SW480 (cell line): ENCODE data around the gene KCNMA1.

ENCODE experiments used
- DNase-seq: peaks from one replicate; pipeline ENCODE4 v3.0.0-alpha.2; 2016; ENCODE audit warnings: low spot score

Gene KCNMA1

DNA sequence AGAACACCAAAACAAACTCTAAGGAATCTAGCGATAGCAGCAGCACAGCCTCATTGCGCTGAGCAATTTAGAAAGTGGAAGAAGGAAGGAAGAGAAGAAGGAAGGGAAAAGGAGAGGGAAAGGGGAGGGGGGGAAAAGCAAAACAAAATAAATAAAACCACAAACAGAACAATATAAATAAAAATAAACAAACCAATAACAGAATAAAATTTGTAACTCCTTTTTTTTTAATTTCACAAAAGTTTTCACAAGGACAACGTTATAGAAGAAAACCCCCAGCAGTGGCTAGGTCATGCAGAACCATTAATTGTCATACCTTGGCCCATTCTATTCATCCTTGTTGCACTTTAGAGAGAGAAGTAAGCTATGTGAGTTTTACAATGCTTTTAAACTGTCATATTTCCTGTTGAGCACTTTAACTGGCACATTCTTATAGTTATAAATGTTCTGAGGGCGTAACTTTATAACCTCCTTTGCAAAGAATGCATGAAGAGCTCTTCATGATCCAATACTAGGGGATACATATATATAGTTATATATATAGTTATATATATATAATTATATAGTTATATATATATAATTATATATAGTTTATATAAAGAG lies 752.8 kb downstream of the KCNMA1 start:
- DNase-seq = no peak

DNA sequence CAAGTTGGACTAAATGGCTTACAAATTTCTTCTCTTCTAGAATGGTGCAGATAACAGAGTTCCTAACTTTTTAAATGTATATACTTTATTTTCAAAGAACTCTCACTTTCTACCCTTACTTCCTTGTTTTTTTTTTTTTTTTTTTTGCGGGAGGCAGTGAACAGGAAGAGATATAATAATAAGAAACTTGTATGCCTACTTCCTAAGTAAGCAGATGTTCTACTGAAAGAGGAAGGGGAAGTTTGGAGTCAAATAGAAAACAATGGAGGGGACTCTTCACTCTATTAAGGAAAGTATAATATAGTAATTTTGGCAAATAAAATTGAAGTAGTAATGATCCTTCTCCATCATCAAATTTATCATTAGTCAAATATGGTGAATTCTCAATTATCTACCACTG lies 754.0 kb downstream of the KCNMA1 start:
- DNase-seq = no peak

DNA sequence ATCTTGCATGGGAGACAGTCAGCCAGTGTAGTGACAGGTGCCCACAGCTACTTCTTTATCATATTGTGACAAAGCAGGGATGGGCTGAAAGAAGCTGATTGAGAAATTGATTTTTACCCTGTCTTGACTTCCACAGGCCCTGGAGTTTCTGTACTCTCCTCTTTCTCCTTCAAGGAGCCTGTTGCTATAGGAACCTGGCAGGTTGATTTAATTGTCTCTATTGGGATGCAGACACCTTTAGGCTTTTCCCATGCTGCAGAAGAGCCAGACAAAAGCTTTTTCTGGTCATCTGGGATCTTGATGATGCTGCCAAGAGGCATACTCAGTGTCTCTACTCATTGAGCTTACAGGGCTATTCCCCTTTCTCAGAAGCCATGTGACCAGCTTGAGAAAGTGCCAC lies 754.8 kb downstream of the KCNMA1 start:
- no peak for DNase-seq

DNA sequence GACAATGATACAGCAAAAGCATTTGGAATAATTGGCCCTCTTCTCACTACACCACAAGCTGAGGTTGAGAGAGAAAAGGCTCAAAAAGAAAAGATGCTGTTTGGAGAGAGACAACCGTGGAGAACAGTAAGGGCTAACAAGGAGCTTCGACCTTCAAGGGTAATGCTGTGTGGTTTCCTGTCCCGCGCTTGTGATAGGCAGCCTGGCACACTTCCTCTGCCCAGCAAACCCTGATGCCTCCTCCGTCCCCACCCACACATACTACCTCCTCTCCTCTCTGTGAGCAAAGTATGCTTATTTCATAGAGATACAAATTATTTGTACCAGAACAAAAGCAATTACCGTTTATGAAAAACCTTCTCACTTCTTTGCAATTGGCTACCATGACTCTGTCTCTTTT lies 755.4 kb downstream of the KCNMA1 start:
- DNase-seq = no peak

DNA sequence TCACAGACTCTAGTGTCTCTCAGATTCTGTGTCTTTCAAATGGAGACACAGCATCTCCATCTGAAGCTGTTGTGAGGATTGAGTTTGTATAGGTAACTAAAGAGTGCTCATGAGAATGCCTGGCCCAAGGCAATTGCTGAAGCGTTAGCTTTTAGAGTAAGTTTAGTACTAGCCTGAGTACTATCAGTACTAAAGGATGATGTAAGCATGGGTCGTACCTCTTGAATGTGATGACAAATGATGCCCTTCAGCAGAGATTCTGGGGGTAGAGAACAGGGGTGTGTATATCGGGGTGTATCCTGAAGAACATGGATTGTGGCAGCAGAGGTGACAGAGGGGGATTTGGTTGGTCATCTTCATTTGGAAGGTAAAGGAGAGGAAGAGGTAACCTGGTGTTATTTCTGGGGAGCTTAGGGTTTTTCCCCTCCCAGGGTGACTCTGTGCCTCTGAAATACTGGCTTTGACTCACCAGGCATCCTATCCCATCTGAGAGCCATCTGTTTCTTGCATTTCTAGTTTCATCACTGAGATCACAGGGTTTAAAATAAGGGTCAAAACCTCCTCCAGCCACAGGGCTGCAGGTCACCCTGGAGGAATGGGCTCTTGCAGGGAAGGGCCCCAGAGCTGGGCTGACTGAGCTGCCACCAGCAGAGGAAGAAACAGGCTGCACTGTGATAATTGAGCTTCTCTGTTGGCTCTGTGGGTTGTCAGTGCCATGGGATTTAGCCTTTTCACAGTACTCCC lies 756.0 kb downstream of the KCNMA1 start:
- DNase-seq = no peak

DNA sequence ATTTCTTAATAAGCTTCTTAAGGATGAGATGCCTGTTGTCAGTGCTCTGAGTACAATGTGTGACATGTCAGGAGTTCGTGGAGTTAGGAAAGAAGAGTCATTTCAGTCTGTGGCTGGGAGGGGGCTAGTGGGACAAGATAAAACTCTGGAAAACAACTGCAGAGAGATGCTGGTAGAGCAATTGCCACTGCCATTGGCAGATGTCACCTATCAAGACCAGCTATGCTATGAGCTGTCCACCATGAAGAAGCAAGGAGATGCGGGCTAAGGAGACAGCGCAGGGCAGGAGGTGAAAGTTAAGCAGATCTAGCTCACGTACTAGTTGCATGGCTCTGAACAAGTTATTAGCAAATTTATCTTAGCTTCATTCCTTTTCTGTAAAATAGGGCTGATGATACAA lies 756.7 kb downstream of the KCNMA1 start:
- no peak for DNase-seq

DNA sequence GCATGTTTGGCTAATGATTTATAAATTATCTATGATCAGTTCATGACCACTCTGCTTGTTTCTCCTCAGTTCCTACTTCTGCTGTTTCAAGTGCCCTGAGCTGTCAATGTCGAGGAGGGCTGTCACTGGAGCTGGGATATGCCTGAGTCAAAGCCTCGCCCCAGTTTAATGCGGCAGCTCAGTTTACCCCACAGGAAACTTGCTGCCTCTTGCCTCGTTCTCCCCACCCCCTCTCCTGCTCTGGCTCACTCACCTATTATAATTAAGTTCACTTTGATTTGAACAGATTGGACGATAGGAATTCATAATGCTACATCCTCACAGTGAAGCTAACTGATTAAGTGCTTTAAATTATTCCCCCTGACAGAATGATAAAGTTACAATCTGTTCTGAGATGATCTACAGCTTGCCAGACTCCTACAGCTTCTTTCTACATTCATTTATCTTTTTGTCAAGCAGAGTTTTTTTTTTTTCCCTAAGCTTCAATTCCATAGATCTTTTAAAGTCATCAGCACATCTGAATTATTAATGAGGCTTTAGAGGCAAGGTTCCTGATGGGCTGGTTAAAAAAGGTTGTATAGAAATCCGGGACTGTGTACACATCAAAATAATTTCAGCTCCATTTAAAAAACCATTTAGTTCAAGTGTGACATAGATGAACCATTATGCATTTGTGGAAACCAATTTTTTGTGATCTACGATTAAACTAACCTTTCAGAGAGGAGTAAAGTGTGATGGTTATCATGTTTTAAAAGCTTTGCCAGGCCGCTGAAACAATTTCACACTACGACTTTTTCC lies 758.3 kb downstream of the KCNMA1 start:
- DNase-seq = no peak

DNA sequence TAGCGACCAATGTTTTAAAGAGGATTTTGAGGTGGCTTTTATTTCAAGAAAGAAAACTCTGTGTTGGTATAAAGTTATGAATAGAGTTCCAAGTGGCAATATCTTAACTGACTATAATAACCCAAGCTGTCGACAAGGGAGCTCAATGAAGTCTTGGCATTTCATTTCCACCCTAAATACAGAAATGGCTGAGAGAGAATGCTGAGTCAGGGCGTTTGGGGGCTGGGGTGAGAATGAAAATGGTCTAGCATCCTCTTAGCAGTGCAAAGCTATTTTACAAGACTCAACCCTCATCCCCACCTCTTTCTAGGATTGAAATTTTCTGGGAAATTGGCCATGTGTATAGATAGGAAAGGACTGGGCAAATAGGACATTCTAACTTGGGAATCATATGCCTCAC lies 759.1 kb downstream of the KCNMA1 start:
- no peak for DNase-seq

DNA sequence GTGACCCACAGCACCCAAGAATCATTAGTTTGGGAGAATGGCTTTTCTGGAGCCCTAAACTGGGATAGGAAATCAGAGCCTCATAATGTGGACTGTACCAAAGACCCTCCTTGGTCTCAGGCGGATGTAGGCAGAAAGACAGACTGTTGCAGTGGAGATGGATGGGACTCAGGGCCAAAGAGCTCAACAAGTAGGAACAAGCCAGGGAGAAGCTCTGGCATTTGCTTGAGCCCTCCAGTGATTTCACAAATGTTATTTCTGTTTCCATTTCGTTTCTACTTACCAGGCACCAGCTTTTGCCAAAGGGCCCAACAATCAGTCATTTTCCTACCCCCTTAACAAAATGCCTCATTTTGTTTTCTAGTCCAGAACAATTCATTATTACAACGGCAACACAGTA lies 762.7 kb downstream of the KCNMA1 start:
- DNase-seq = no peak

DNA sequence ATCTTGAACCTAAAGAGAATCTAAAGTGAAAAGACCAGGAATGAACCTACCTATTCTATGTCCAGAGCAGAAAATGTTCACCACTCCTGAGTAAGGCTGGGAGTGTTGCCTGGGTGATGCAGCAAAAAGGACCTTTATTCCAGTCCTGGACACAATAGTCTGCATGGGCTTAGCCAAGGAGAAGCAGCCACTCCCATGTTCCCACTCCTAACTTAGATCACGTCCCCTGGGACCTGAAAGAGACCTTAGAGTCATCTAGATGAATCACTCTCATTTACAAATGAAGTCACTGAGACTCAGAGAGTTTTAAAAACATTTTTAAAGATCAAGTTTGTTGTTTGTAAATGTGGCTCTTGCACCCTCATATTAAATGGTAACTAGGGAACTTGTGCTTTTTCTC lies 763.4 kb downstream of the KCNMA1 start:
- DNase-seq = no peak

DNA sequence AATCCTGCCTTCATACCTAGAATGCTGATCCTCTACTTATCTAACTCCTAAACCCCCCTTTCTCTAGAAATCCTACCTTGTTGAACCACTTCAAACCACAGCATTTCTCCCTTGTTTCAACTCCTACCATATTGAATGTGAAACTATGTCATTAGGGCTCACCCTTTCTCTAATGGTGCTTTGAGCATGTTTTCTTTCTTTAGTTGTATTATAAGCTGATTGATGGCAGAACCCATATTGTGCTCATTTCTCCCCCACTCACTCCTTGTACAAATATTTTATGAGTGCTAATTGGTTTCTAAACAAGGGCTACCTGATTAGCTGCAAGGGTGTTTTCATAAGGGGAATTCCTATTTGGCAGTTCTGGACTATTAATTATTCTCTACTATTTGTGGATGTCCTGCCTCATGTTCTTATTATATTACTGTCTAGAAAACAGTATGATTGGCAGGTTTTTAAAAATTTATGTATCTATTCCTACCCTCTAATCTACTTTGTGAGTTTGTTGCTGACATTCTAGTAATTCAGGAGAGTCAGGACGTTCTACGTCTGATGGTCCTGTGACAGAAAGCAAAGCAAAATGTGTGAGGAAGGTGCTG lies 765.8 kb downstream of the KCNMA1 start:
- DNase-seq = no peak

DNA sequence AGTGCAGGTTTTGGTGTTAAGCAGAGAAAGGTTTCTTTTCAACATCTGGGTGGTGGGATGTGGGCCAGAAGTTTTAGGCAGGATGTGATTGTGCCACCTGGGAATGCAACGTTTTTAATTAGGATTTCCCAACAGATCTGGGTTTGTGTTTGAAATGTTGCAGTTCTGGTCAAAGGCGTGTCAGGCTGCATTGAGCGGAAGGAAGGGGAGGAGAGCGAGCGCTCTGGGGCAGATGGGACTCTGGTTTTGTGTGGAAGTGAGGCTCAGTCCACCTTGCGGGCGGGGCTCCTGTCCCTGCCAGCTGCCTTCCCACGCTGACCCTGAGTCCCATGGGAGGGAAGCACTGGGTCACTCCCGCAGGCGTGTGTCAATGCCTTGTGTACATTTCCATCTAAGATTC lies 767.7 kb downstream of the KCNMA1 start:
- no peak for DNase-seq

DNA sequence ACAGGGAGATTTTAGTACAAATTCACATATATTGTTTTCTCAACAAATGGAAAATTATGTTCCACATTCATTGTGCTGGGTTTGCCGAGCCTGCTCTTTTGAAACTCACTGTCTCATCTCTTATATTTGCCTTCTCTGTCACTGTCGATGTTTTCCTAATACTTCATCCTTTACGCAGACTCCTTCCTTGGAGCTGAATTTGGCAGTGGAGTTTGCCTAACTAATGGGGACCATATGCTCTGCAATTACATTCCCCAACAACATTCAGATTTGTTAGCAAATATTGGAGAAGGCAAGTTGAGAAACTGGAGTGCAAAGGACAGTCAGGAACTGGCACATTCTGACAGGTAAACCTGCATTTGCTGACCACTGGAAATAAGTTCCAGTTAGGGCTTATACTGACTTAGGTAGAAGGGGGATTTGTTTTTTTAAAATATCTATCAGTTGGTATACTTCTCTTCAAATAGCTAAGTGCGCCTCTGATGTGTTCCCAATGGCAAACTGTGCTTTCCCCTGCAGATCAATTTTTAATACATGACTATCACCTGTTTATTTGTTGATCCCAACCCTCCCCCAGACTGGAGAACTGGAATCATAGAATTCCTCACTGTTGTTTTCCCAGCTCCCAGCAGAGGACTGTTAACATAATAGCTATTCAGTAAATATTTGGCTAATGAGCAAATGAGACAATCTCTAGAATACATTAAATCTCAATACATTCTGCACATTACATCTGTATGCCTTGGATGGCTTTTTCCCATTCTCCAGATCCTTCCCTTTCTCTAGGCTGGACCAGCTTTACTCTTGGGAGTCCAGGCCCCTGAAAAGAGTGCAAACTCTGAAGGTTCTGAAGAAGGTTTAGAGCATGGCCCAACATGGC lies 769.3 kb downstream of the KCNMA1 start:
- no peak for DNase-seq

DNA sequence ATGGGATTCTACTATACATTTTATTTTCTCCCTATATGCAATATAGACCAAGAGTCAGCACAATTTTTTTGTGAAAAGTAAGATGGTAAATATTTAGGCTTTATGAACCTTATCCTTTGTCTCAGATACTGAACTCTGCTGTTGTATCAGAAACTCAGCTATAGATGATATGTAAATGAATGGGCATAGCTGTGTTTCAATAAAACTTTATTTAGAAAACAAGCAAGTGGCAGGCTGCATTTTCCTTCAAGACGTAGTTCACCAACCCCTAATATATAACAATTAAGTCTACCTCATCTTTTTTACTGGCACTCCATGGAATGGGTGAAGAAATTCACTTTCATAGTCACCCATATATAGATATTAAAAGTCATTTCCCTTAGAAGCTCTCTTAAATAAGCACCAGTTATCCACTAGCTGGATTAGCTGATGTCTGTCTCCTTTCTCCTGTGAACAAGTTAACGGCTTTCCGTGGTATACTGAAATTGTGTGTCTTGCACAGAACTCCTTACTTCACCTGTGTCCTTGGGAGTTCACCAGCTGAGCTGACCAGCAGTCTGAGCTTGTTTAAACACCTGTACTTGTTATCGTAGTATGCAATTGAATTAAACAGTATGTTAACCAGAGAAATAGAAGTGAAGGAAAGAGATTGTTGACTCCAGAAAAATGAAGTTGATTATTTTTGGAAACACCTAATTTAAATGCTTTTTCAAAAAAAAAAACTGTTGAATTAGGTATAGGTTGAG lies 770.6 kb downstream of the KCNMA1 start:
- no peak for DNase-seq

DNA sequence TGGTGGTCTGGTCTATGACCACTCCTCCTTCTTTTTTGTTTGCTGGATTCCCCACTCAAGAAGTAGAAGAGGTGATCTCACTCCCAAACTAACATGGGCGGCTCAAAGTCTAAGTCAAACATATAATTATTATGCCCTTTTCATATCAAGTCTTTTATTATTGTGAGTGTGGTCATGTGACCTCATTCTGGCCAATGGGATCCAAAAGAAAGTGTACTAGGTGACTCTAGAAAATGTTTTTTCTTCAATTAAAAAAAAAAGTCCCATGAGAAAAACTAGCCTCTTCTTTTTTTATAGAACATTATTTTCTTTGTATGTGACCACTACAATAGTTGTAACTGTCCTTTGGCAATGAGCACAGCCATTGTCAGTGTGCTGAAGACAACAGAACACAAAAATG lies 772.7 kb downstream of the KCNMA1 start:
- no peak for DNase-seq

DNA sequence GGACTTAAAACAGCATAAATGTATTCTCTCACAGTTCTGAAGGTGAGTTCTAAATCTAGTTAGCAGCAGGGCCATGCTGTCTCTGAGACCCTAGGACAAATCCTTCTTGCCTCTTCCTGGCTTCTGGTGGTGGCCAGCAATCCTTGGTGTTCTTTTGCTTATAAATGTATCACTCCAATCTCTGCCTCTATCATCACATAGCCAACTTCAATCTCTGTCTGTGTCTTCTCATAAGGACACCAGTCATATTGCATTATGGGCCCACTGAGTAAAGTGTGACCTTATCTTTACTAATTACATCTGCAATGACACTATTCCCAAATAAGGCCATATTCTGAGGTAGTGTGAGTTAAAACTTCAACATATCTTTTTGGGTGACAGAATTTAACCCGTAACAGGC lies 778.9 kb downstream of the KCNMA1 start:
- DNase-seq = no peak

DNA sequence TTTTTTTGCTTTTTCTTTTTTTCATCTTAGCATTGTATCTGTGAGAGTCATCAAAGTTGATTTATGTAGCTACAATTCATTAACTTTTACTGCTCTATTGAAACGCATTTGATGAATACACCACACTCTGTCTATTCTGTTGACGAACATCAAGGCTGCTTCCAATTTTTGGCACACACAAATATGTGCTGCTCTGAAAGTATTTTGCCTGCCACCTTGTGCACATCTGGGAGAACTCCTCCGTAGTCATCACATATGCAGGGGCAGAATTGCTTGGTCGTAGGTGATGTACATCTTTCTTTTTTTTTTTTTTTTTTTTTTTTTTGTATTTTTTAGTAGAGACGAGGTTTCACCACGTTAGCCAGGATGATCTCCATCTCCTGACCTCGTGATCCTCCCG lies 796.8 kb downstream of the KCNMA1 start:
- DNase-seq = no peak

DNA sequence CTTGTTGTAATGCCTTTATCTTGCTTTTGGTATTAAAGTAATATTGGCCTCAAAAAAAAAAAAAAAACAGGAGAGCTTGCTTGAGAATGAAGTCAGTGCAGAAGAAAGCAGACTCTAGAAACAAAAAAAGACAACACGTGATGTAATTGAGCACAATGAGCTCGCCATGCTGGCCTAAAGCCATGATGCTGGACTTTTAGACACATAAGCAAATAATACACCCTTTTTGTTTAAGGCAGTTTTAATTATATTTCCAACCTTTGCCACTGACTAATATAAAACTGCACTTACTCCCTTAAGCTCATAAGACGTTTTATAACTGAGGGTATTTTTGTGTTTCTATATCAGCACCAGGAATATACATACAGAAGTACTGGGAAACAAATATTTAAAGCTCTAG lies 798.3 kb downstream of the KCNMA1 start:
- no peak for DNase-seq

DNA sequence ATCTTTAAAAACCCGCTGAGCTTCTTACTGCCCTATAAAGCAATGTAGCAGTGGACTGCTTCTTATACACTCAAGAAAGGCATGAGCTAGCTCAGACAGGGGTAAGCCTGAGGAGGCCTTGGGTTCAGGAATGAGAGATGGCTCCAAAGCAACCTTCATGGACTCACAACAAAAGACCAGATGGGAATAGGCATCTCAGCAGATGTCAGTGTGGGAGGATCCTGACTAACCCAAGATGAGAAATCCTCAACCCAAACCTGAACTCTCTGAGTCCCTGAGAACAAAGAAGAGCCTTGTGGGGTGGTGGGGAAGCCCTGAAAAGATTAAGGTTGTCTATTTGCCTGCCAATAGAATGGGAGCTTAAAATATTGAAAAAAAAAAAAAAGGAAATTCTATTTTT lies 807.4 kb downstream of the KCNMA1 start:
- no peak for DNase-seq

DNA sequence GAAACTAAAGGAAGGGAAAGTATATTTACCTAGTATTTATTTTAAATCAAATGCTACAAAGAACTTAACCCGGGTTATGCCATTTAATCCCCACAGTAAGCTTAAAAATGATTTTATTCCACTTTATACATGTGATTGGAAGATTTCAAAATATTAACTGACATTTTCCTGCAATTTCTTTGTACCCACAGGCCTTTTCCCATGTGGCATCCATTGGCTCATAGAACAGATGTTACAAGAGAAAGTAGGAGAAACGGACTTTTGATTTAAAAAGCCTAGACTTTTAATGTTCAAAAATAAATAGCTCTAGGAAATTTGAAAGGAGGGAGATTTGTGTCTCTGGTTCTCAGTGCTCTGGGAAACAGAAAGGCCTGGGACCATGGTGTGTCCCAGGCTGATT lies 807.9 kb downstream of the KCNMA1 start:
- no peak for DNase-seq
